Psoas muscle (tissue), 8 donors: ENCODE data around the gene KATNAL1. TPM values are rescaled to one million over a fixed set of nuclear protein-coding genes. Genes with fewer than 3 reads are reported as not detected.

Experiments used
- ATAC-seq, 4 donors: fragments of 200-7000 bp; cut with Tn5 transposase; one replicate each; pipeline ENCODE4 v1.9.1; 2020; ENCODE audit warnings: moderate library complexity in 3 of 4, mild to moderate bottlenecking in 2 of 4
- DNase-seq, 2 donors: peaks; one replicate each; pipeline ENCODE4 v3.0.0-alpha.2; 2020
- H3K27ac ChIP-seq: fragments of 200-600 bp; one replicate; pipeline ENCODE4 v1.8.0; 2022
- H3K27me3 ChIP-seq, 3 donors: fragments of 200-600 bp in 1 of 3; one replicate each; pipeline versions ENCODE4 v1.6.1 to v1.8.0; 2013 to 2022; ENCODE audit warnings: low read length in 2 of 3, mild to moderate bottlenecking in 2 of 3, moderate library complexity in 1 of 3; ENCODE audit not compliant: insufficient read depth in 3 of 3
- H3K36me3 ChIP-seq, 2 donors: fragments of 200-600 bp in 1 of 2; one replicate each; pipeline versions ENCODE4 v1.6.1 to v1.8.0; 2013 to 2022; ENCODE audit warnings: low read depth in 1 of 2, mild to moderate bottlenecking in 1 of 2, moderate library complexity in 1 of 2; ENCODE audit not compliant: insufficient read depth in 1 of 2
- H3K4me1 ChIP-seq: fragments of 200-600 bp; one replicate; pipeline ENCODE4 v1.8.0; 2022
- H3K4me3 ChIP-seq: fragments of 200-600 bp; one replicate; pipeline ENCODE4 v1.8.0; 2022; ENCODE audit warnings: mild to moderate bottlenecking
- H3K9me3 ChIP-seq: fragments of 200-600 bp; one replicate; pipeline ENCODE4 v1.8.0; 2022
- CTCF ChIP-seq: fragments of 200-600 bp; IDR thresholded peaks from one replicate; pipeline ENCODE4 v1.8.0; 2022; ENCODE audit warnings: antibody characterized with exemption
- WGBS, 3 donors: extraction: QIAGEN DNeasy Blood & Tissue Kit; methylation state at CpG; one replicate each; pipeline versions ENCODE4 v1.1.6 to v1.1.7; 2013; 5-methylcytosine and 5-hydroxymethylcytosine counted together
- intact Hi-C, 2 donors: fragments of 100-400 bp; cut with DNase I; formaldehyde crosslinking; loops; one replicate each; pipeline versions ENCODE4 v1.11.0 to v1.14.2; 2022
- polyA plus RNA-seq, 3 donors: library from polyadenylated mRNA; stranded (reverse); fragments of 200-250 nt; gene quantifications; one replicate each; pipeline ENCODE4 v1.2.3, GENCODE V29; 2013
- total RNA-seq, 4 donors: library from RNA; stranded (reverse); fragmentation: NEBNext Ultra II Directional in 2 of 4; extraction: Animal tissue kit (Norgen Biotek cat#: 25700) in 2 of 4; gene quantifications; one replicate each; pipeline versions ENCODE4 v1.2.1 to v1.2.4, GENCODE V29; 2021 to 2023
- donor health status: healthy with polysubstance abuse.
- donor health status: DM: no; HTN: no; CAD: no; lungs with moderate emphysema.
- donor health status: Bipolar disorder and iron deficiency.
- donor health status: healthy.
- donor health status: DM: yes; HTN: yes; CAD: no.
- donor health status: DM: no; HTN: no; CAD: no.
- donor health status: DM: no; HTN: no; CAD: no.
- donor health status: DM: yes; HTN: yes; CAD: no.

Gene KATNAL1
- total and polyA plus RNA-seq, 7 donors, result 2.2 to 16.1 (median 9.8) TPM

- no peak overlapping the region for H3K4me3 ChIP-seq
- no peak for DNase-seq
- TF ChIP-seq CTCF, result no peak
- H3K4me1 ChIP-seq, result no peaks in the 10 kb centered on the region
- no peak overlapping the region for H3K27ac ChIP-seq
- 97 to 99% (median 97%) methylated on average over 2 of the region's 2 CpGs for WGBS, 3 donors
- no peak for ATAC-seq
- H3K36me3 ChIP-seq, result no peaks in the 10 kb centered on the region
- intact Hi-C loops, result no loop called here
- H3K27me3 ChIP-seq, result no peaks in the 10 kb centered on the region
- no peaks in the 10 kb centered on the region for H3K9me3 ChIP-seq
Measured at GRCh38 chr13:30247406-30247805, 59.9 kb downstream of the KATNAL1 start.

- Histone ChIP-seq H3K27me3 (no peaks in the 10 kb centered on the region), H3K4me3 (no peak overlapping the region), H3K27ac (no peak overlapping the region), H3K4me1 (no peaks in the 10 kb centered on the region), H3K36me3 (no peaks in the 10 kb centered on the region), H3K9me3 (no peaks in the 10 kb centered on the region)
- WGBS, 3 donors, result 51 to 66% (median 57%) methylated on average over 2 of the region's 2 CpGs
- intact Hi-C loops, result no loop called here
- no peak for TF ChIP-seq CTCF
- ATAC-seq, result no peak
- DNase-seq, result peak in 1 of 2 donors; percentile 19
Measured at GRCh38 chr13:30241532-30241931, 65.8 kb downstream of the KATNAL1 start.

GRCh38 chr13:30240608-30241007 is 66.7 kb downstream of the KATNAL1 start:
- no peak for DNase-seq
- TF ChIP-seq CTCF, result no peak
- no peaks in the 10 kb centered on the region for H3K9me3 ChIP-seq
- no peaks in the 10 kb centered on the region for H3K36me3 ChIP-seq
- no peak overlapping the region for H3K4me3 ChIP-seq
- no peak overlapping the region for H3K27ac ChIP-seq
- 48 to 70% (median 49%) methylated on average over 2 of the region's 2 CpGs for WGBS, 3 donors
- no peak for ATAC-seq
- H3K27me3 ChIP-seq, result no peaks in the 10 kb centered on the region
- H3K4me1 ChIP-seq, result no peaks in the 10 kb centered on the region
- intact Hi-C loops, result no loop called here

- no peak for ATAC-seq
- intact Hi-C loops, result no loop called here
Measured at GRCh38 chr13:30235216-30235615, 72.1 kb downstream of the KATNAL1 start.

More at GRCh38 chr13:30235216-30235615, 72.1 kb downstream of the KATNAL1 start:
- no peak overlapping the region for H3K4me3 ChIP-seq
- WGBS, 3 donors, result 96 to 100% (median 97%) methylated on average over 1 of the region's 1 CpG
- no peak overlapping the region for H3K27ac ChIP-seq
- H3K36me3 ChIP-seq, result peaks cover 0 to 11% of the 10 kb centered on the region in 2 donors
- no peak for TF ChIP-seq CTCF
- H3K4me1 ChIP-seq, result no peaks in the 10 kb centered on the region
- H3K9me3 ChIP-seq, result no peaks in the 10 kb centered on the region
- H3K27me3 ChIP-seq, result no peaks in the 10 kb centered on the region
- DNase-seq, result no peak
